Dermis microvascular lymphatic vessel endothelial cell (primary cell): ENCODE results near the gene KRTAP5-9. TPM values are rescaled to one million over a fixed set of nuclear protein-coding genes. Genes with fewer than 3 reads are reported as not detected.
"Not testable (repeated sequence)": the region's sequence is repeated elsewhere in the genome, so short reads cannot be mapped to it uniquely, and the experiment has no call there.

ENCODE experiments used
- DNase-seq, 2 donors: peaks; one replicate each; pipeline versions ENCODE4 v3.0.0 to v3.0.0-alpha.2; 2010; ENCODE audit warnings: low read depth in 2 of 2
- total RNA-seq: library from RNA; depleted of rRNA; stranded (reverse); fragments of >200 nt; gene quantifications from 2 replicates; pipeline ENCODE4 v1.2.1, GENCODE V29; 2014

Gene KRTAP5-9
- total RNA-seq: not detected in 2 replicates

GRCh38 chr11:71548120-71548519 lies at the start of gene KRTAP5-9:
KRTAP5-9 (plus strand) TSS chr11:71548420; CDS start chr11:71548658, 238 bp downstream.
- no peak for DNase-seq

GRCh38 chr11:71499125-71499524 lies 49.1 kb upstream of the KRTAP5-9 start:
- peak; percentile 71 to 88 for DNase-seq

- peak; percentile 48 to 83 for DNase-seq
Measured at GRCh38 chr11:71499546-71499945, 48.7 kb upstream of the KRTAP5-9 start.

GRCh38 chr11:71500601-71501021 lies 47.6 kb upstream of the KRTAP5-9 start:
- peak; percentile 26 to 49 for DNase-seq

- no peak for DNase-seq
Measured at GRCh38 chr11:71501071-71501985, 46.9 kb upstream of the KRTAP5-9 start.

- DNase-seq: no peak
Measured at GRCh38 chr11:71502026-71502425, 46.2 kb upstream of the KRTAP5-9 start.

- no peak for DNase-seq
Measured at GRCh38 chr11:71502871-71503435, 45.3 kb upstream of the KRTAP5-9 start.

- DNase-seq: peak; percentile 82 to 90
Measured at GRCh38 chr11:71504531-71504930, 43.7 kb upstream of the KRTAP5-9 start.

GRCh38 chr11:71505001-71505400 lies 43.2 kb upstream of the KRTAP5-9 start:
- peak; percentile 68 to 75 for DNase-seq

- no peak for DNase-seq
Measured at GRCh38 chr11:71505781-71506180, 42.4 kb upstream of the KRTAP5-9 start.

GRCh38 chr11:71507102-71507501 lies 41.1 kb upstream of the KRTAP5-9 start:
- DNase-seq: no peak

GRCh38 chr11:71518506-71519471 lies 29.4 kb upstream of the KRTAP5-9 start:
- DNase-seq: no peak

- no peak for DNase-seq
Measured at GRCh38 chr11:71519546-71519945, 28.7 kb upstream of the KRTAP5-9 start.

- no peak for DNase-seq
Measured at GRCh38 chr11:71525188-71525937, 22.9 kb upstream of the KRTAP5-9 start.

GRCh38 chr11:71525938-71526495 lies 22.2 kb upstream of the KRTAP5-9 start:
- DNase-seq: no peak

GRCh38 chr11:71526796-71527575 lies 21.2 kb upstream of the KRTAP5-9 start, which contains the start of gene KRTAP5-7:
KRTAP5-7 (plus strand) TSS chr11:71527267; CDS start chr11:71527301, 34 bp downstream.
- DNase-seq: not testable (repeated sequence)

GRCh38 chr11:71527576-71528210 lies 20.5 kb upstream of the KRTAP5-9 start:
- no peak for DNase-seq

- no peak for DNase-seq
Measured at GRCh38 chr11:71530602-71531001, 17.6 kb upstream of the KRTAP5-9 start.

- no peak for DNase-seq
Measured at GRCh38 chr11:71532036-71532610, 16.1 kb upstream of the KRTAP5-9 start.
